GM21786 (cell line): ENCODE results near the gene WBP1L.
"Not testable (repeated sequence)": the region's sequence is repeated elsewhere in the genome, so short reads cannot be mapped to it uniquely, and the experiment has no call there.

ENCODE experiments used
- ATAC-seq: cut with Tn5 transposase; IDR thresholded peaks from one replicate; pipeline ENCODE4 v1.9.1; 2021; ENCODE audit not compliant: unreplicated experiment

Gene WBP1L

DNA sequence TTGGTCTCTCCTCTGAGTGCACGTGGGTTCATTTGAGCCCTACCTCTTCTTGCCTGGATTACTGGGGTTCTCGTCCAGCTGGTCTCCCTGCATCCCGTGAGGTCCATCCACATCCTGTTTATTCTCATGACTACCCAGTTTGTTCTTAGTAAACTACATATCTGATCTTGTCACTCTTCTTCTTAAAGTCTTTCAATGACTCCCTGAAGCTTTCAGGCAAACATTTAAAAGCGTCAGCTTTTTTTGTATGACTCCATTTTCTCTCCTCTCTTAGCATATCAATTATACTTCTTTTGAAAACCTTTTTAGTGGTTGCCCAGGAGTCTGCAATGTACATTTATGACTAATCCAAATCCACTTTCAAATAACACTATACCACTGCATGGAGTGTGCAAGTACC lies 21.8 kb upstream of the WBP1L start:
- ATAC-seq = no peak

- no peak for ATAC-seq
These were observed 19.8 kb upstream of the WBP1L start for GRCh38 chr10:102723989-102724388.

GRCh38 chr10:102726274-102726673 lies 17.5 kb upstream of the WBP1L start:
- ATAC-seq = no peak

DNA sequence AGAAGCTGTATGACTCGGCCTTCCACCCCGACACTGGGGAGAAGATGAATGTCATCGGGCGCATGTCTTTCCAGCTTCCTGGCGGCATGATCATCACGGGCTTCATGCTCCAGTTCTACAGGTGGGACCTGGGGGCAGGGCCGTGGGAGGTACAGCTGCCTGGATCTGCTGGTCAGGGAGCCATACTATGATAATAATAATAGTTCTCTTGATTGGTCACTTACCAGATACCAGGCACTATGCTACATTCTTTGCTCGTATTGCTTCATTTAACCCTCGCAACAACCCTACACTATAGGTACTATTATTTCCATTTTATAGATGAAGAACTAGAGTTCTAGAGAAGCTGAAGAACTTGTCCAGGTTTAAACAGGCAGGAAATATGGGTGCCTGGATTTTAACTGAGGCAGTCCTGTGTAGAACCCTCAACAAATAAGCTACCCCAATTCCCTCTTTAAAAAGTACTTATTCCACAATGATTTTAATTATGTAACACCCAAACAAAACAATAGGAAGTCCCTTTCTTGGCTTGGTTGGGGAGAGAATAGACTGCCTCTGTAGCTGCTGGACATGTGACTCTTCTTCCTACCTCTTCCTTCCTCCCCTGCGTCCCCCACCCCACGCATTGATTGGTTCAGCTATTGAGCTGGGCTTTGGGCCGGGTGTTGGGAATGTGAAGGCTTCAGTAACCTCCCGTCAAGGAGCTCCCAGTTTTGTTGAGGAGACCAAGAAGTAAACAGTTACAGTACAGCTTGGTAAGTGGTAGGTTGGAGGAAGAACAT lies 16.5 kb upstream of the WBP1L start:
- ATAC-seq = no peak

DNA sequence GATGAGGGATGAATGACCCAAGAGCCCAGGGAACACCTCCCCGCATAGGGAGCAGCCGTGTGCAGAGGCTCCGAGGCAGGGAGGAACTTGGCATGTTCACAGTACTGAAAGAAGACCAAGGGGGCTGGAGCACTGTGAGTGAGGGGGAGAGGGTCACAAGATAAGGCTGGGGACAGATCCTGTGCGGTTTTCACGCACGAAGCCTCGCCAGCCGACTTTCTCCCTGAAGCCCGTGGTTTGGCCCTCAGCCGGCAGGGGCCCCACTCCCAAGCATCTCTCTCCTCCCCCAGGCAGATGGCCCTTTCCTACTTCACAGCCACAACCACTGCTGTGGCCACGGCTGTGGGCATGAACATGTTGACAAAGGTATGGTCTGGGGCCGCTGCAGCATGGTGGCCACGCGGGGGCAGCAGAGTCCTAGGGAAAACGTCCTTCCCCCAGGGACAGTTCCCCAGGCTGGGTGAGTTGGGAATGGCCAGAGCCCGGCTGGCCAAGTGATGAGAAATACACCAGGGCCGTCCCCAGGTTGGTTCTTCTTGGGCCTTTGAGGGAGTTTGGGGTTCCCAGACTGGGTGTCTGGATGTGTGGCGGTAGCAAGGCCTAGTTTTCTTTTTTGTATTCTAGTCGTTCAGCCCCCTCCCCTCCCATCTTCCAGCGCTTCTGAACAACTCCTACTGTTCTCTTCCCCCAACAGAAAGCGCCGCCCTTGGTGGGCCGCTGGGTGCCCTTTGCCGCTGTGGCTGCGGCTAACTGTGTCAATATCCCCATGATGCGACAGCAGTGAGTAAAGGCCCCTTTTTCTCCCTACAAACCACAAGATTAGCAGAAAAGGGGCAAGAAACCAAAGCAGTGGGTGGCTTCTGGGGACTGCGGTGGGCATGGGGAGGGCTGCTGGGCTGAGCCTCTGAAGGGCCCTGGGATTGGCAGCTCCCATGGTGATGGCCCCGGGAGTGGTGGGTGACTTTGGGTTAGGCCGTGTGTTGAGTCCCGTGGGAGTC lies 14.4 kb upstream of the WBP1L start:
- no peak for ATAC-seq

DNA sequence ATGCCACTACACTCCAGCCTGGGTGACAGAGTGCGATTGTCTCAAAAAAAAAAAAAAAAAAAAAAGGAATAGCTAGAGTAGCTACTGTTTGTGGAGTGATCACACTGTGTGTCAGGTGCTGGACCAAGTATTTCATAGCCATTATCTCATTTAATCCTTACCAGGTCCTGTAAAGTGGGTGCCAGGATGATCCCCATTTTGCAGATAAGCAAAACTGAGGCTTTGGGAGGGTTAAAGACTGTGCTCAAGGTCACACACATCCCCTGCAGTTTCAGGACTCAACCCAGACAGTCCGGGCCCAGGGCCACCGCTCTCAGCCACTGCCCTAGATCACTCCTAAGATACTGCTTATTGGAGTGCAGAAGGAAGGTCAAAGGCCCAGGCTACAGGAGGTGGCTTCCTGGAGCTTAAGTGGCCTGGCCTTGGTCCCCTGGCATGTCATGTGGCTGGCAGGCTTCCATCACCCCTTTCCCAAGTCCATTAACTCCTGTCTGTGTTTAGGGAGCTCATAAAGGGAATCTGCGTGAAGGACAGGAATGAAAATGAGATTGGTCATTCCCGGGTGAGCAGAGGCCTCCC lies 12.4 kb upstream of the WBP1L start:
- no peak for ATAC-seq

DNA sequence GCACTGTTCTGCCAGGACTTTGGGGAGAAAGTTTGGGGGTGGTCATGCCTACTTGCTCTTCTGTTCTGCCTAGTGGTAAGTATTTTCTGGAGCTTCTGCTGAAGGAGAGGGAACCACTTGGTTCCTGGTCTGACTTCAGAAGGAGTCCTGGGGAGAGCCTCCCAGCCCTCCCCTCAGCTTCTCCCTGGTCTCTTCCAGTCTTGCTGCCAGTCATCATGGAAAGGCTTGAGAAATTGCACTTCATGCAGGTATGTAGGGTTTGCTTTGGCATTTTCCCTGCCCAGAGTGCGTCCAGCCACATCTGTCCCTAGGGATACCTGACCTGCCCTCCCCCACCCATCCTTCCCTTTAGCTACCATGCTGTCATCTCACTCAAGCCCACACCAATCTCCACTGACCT lies 11.1 kb upstream of the WBP1L start:
- no peak for ATAC-seq

GRCh38 chr10:102735065-102735562 lies 8.6 kb upstream of the WBP1L start:
- ATAC-seq = no peak

DNA sequence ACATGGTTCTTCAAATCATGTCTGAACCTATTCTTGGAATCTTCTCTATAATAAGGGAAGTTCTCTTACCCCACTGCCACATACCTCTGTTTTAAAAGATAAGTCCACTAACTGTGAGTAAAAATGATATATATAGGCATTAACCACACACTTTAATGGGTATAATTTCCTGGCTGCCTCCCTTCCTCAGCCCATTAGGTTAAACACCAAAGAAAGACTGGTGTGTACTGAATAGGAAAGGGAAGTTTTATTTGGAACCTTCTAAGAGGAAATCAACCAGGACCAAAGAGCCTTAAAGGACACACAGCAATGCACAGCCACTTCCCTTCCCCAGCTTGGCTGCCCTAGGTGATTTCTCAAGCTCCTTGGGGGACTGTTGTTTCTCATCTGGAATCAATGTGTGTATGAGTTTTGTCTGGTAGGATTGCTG lies 5.0 kb upstream of the WBP1L start:
- no peak for ATAC-seq

GRCh38 chr10:102740229-102740628 lies 3.5 kb upstream of the WBP1L start:
- no peak for ATAC-seq

DNA sequence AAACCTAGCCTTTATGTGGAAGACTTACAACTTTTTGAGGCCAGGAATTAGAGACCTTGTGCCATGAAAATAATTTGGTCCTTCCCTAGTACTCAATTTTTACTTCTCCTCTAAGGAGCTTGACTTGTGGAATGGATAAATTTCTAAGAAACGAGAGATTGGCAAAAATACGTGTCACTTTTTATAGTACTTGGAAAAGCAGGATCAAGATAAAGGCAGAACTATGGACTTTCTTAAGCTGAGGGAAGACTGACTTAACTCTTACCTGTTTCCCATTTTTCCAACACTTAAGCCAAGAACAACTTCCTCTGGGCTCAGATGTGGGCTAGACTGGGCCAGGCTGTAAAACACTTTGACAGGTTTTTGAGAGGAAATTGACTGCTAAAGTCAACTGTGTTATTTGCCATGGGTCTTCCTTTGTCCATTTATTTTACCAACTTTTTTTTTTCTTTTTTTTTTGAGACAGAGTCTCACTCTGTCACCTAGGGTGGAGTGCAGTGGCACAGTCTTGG lies 2.0 kb upstream of the WBP1L start:
- ATAC-seq = no peak

DNA sequence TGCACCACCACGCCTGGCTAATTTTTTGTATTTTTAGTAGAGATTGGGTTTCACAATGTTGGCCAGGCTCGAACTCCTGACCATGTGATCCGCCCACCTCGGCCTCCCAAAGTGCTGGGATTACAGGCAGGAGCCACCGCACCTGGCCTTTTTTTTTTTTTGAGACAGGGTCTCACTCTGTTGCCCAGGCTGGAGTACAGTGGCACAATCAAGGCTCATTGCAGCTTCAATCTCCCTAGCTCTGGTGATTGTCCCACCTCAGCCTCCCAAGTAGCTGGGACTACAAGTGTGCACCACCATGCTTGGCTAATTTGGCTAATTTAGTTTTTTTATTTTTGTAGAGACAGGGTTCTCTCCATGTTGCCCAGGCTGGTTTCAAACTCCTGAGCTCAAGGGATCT lies 1.4 kb upstream of the WBP1L start:
- not testable (repeated sequence) for ATAC-seq

DNA sequence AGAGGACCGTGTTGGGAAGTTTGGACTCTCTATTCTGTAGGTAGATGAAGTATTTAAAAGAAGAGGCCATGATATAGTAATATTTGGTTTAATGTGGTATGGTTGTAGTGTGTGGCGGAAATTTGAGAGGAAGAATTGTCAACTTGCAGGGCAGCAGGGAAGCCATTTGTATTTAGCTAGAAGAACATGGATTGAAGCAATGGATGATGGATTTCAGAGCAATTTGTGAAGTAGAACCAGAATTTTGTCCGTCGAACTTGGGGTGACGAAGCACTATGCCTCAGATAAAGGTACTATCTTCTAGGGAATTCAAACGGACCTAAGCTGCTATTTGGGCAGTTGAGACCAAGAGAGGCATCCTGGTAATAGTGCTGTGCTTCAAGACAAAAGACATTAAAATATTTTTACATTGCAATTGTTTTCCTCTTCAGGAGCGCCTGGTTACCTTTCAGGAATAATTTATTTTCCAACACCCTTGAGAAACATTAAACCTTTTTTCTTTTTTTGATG lies 615 bp upstream of the WBP1L start:
- ATAC-seq = no peak

DNA sequence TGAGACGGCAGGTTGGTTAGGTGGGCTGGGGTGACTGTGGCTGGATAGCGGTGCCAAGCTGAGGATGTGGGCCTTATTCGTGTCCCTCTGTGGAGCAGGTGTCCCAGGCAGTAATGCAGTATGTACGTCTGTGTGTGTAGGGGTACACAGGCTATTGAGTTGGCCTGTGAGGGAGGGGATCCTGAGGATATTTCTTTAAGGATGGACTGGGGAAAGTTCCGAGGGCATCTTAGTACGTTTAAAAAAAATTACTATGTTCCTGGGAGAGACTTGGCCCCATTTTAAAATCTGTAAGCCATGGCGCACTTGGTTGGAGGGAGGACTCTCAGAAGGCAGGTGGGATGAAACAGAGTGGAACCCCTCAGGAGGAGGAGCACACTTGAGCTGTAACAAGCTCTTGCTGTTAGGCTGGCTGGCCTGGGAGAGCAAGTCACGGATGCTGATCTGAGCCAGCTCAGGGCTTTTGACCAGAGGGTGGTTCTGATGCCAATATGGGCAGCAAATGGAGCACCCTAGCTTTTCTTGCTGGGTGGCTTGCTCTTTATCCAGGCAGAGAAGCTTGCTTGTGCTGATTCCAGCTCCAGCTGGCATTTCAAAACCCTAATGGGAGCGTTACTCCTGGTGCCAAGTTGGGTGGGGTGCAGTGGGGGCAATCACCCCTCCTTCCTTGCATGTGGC lies 765 bp downstream of the WBP1L start:
- ATAC-seq = no peak

DNA sequence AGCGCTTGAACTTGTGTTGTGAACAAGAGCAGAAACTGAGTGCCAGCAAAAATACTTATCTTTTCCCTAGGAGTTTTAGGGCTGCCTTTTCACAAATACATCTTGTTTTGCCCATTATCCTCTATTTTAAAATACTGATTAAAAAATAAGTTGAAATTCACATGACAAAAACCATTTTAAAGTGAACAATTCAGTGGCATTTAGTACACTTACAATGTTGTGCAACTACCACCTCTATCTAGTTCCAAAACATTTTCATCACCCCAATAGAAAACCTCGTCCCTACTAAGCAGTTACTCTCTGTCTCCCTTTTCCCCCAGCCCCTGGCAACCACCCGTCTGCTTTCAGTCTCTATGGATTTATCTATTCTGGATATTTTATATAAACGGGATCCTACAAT lies 1.4 kb downstream of the WBP1L start:
- no peak for ATAC-seq

DNA sequence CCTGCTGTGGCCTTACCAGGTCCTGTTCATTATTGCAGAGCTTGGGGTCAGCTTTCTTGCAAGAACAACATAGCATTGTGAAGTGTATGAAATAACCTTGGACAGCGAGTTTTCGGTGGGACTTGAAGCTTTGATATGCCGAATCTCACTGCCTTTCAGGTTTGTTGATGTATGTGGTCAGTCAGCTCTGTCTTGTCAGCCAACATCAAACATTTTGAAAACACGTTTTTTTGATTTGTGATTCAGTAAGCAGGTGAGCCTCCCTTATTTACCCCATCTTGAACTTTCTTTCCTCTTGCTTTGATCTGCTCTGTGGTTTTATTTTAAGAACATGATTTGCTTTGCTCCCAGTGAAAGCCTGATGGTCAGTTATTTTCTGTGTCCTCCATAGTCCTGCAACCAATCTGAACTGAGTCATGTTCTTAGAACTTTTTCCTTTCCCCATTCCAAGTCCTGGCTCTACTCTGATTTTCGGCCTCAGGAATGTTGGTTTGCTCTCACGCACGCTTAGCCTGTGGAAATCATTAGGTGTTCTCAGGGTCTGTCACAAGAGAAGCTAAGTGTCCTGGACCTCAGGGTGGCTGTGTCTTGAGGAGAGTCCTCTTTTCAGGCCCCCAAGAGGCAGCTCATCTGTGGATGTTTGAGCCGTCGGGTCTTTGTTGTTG lies 8.7 kb downstream of the WBP1L start:
- ATAC-seq = no peak

- no peak for ATAC-seq
These were observed 9.4 kb downstream of the WBP1L start for GRCh38 chr10:102752934-102753664.

GRCh38 chr10:102753718-102754117 lies 10.0 kb downstream of the WBP1L start:
- ATAC-seq = no peak

DNA sequence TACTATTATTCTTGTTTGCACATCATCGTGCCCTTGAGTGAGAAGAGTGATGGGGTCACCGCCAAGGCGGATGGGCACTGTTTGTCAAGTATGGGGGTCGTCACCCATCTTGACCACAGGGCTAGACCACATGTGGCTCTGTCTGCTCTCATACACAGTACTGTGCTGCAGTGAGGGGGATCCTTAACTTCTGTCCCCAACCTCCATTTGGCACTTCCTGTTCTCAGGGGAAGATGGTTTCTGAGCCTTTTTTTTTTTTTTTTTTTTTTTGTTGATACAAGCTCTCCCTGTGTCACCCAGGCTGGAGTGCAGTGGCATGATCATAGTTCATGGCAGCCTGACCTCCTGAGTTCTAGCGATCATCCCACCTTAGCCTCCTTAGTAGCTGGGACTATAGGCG lies 13.6 kb downstream of the WBP1L start:
- ATAC-seq = no peak
